NB4 (cell line): ENCODE results near the gene DNM1.

Experiments used
- DNase-seq: peaks from one replicate; pipeline ENCODE4 v3.0.0; 2010; ENCODE audit warnings: low read depth
- H3K4me3 ChIP-seq: one replicate; pipeline ENCODE4 v1.5.1; 2011; ENCODE audit warnings: mild to moderate bottlenecking, low read depth, low read length, moderate library complexity
- CTCF ChIP-seq: IDR thresholded peaks from one replicate; pipeline ENCODE4 v1.5.1; 2012; ENCODE audit warnings: low read depth, low read length
- MAX ChIP-seq: IDR thresholded peaks from 2 replicates; pipeline ENCODE4 v1.6.1; 2011; ENCODE audit warnings: low read depth, low read length
- MYC ChIP-seq: IDR thresholded peaks from 2 replicates; pipeline ENCODE4 v1.6.1; 2011; ENCODE audit warnings: low read depth, low read length
- POLR2A ChIP-seq: IDR thresholded peaks from 2 replicates; pipeline ENCODE4 v1.6.1; 2011; ENCODE audit warnings: mild to moderate bottlenecking; ENCODE audit not compliant: insufficient read length; ENCODE audit errors: extremely low read depth

DNM1 gene

GRCh38 chr9:128169925-128170324, 33.3 kb upstream of the DNM1 start:
- TF ChIP-seq MAX (no peak), POLR2A (no peak), MYC (no peak), CTCF (no peak)
- H3K4me3 ChIP-seq, result no peak overlapping the region
- DNase-seq, result no peak

GRCh38 chr9:128174062-128174461, 29.1 kb upstream of the DNM1 start:
- no peak for DNase-seq
- no peak overlapping the region for H3K4me3 ChIP-seq
- no peak for TF ChIP-seq MYC
- no peak for TF ChIP-seq POLR2A
- TF ChIP-seq CTCF, result no peak

GRCh38 chr9:128175102-128175563, 28.0 kb upstream of the DNM1 start:
- no peak for TF ChIP-seq MYC
- TF ChIP-seq CTCF, result no peak
- TF ChIP-seq POLR2A, result no peak
- no peak for TF ChIP-seq MAX
- no peak overlapping the region for H3K4me3 ChIP-seq
- DNase-seq, result no peak

GRCh38 chr9:128175726-128176125, 27.5 kb upstream of the DNM1 start:
- TF ChIP-seq POLR2A, result no peak
- no peak for TF ChIP-seq MYC
- no peak for TF ChIP-seq CTCF
- no peak for TF ChIP-seq MAX
- no peak overlapping the region for H3K4me3 ChIP-seq
- no peak for DNase-seq

- H3K4me3 ChIP-seq, result no peak overlapping the region
Observed at GRCh38 chr9:128178806-128179431, 24.3 kb upstream of the DNM1 start.

More at GRCh38 chr9:128178806-128179431, 24.3 kb upstream of the DNM1 start:
- no peak for DNase-seq
- TF ChIP-seq MYC, result no peak
- no peak for TF ChIP-seq MAX
- TF ChIP-seq POLR2A, result no peak
- no peak for TF ChIP-seq CTCF
